NCI-H2227 (cell line): ENCODE data around the gene GPHA2.
A peak's percentile ranks its signal among the peaks of the same experiment; 100 is the strongest.
"Not testable (repeated sequence)": the region's sequence is repeated elsewhere in the genome, so short reads cannot be mapped to it uniquely, and the experiment has no call there.

Source experiments
- DNase-seq: peaks from one replicate; lab custom pipeline; 2025; ENCODE audit not compliant: unreplicated experiment; lab: John Stamatoyannopoulos, UW

The GPHA2 gene

GRCh38 chr11:64935359-64936081, at the start of gene GPHA2:
Gene GPHA2 (minus strand): TSS chr11:64935893. CDS start chr11:64935460, 433 bp downstream.
- peak; percentile 47 for DNase-seq

GRCh38 chr11:64983339-64983738, 47.6 kb upstream of the GPHA2 start:
- not testable (repeated sequence) for DNase-seq

- DNase-seq, result no peak
Measured at GRCh38 chr11:64976651-64977050, 41.0 kb upstream of the GPHA2 start.

GRCh38 chr11:64974124-64974523, 38.4 kb upstream of the GPHA2 start:
- no peak for DNase-seq

- no peak for DNase-seq
Measured at GRCh38 chr11:64971421-64972233, 35.9 kb upstream of the GPHA2 start, which contains the start of gene MAJIN. Gene MAJIN (minus strand): TSS chr11:64972108. CDS start chr11:64959405, 12,703 bp downstream.

- no peak for DNase-seq
Measured at GRCh38 chr11:64970731-64971151, 35.0 kb upstream of the GPHA2 start.

- peak; percentile 66 for DNase-seq
Measured at GRCh38 chr11:64969209-64969608, 33.5 kb upstream of the GPHA2 start.

GRCh38 chr11:64967375-64967774, 31.7 kb upstream of the GPHA2 start:
- no peak for DNase-seq

- no peak for DNase-seq
Measured at GRCh38 chr11:64963072-64963631, 27.5 kb upstream of the GPHA2 start.

- DNase-seq, result no peak
Measured at GRCh38 chr11:64960719-64961118, 25.0 kb upstream of the GPHA2 start.

- no peak for DNase-seq
Measured at GRCh38 chr11:64959498-64959897, 23.8 kb upstream of the GPHA2 start.

- no peak for DNase-seq
Measured at GRCh38 chr11:64954201-64954600, 18.5 kb upstream of the GPHA2 start.

- DNase-seq, result no peak
Measured at GRCh38 chr11:64951529-64951928, 15.8 kb upstream of the GPHA2 start.

GRCh38 chr11:64947208-64947814, 11.6 kb upstream of the GPHA2 start:
- DNase-seq, result no peak

GRCh38 chr11:64936539-64936938, 846 bp upstream of the GPHA2 start:
- DNase-seq, result no peak

GRCh38 chr11:64934682-64935358, 873 bp downstream of the GPHA2 start:
- no peak for DNase-seq

- DNase-seq, result no peak
Measured at GRCh38 chr11:64933935-64934681, 1.6 kb downstream of the GPHA2 start.

- no peak for DNase-seq
Measured at GRCh38 chr11:64933213-64933934, 2.3 kb downstream of the GPHA2 start.

GRCh38 chr11:64932324-64932723, 3.4 kb downstream of the GPHA2 start:
- DNase-seq, result no peak
